ENCODE data around the gene HLA-DOA.

Gene HLA-DOA

DNA sequence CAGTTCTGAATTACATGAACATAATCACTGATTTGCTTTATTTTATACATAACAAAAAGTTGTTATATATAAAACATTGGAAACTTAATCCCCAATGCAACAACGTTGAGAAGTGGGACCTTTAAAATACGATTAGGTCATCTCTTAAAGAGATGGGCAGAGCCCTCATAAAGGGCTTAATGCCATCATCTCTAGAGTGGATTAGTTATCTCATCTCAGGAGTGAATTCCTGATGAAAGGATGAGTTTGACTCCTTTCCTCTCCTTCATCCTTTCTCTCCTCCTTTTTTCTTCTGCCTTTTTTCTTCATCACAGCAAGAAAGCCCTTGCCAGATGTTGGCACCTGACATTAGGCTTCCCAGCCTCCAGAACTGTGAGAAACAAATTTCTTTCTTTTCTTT is 13.9 kb downstream of the HLA-DOA start:
- 28% methylated on average over 2 of the region's 2 CpGs for WGBS
- Histone ChIP-seq H4K91ac (ENCODE audit: low read length) (no peak overlapping the region), H2BK5ac (ENCODE audit: low read depth, low read length, poor library complexity, severe bottlenecking) (no peak overlapping the region), H2BK12ac (ENCODE audit: low read length in 2 of 2) (no peak overlapping the region), H2BK15ac (ENCODE audit: low read depth, poor library complexity, severe bottlenecking) (no peak overlapping the region), H3K4me2 (ENCODE audit: low read length, poor library complexity, severe bottlenecking) (no peak overlapping the region), H3K18ac (ENCODE audit: low read depth in 1 of 2, low read length in 2 of 2) (no peak overlapping the region), H3K79me1 (replicated peaks; ENCODE audit: low read length, poor library complexity, severe bottlenecking) (no peaks in the 10 kb centered on the region), H3K23ac (ENCODE audit: low read length in 2 of 2) (no peak overlapping the region), H3K9me3 (ENCODE audit: control insufficient read depth, low read length) (no peaks in the 10 kb centered on the region), H3K14ac (ENCODE audit: low read length in 2 of 2) (no peak overlapping the region), H2BK120ac (ENCODE audit: low read depth, low read length) (no peak overlapping the region), H3K4me3 (ENCODE audit: insufficient read depth in 1 of 2, low read depth in 1 of 2, low read length in 2 of 2) (no peak overlapping the region), H3K27me3 (ENCODE audit: control insufficient read depth in 1 of 2, insufficient read depth in 1 of 2, low read length in 2 of 2) (peaks cover 16 to 17% of the 10 kb centered on the region in 2 experiments), H2AFZ (ENCODE audit: low read depth, low read length) (no peak overlapping the region), H3K9ac (ENCODE audit: low read length) (no peak overlapping the region), H3K36me3 (ENCODE audit: control insufficient read depth in 1 of 2, insufficient read depth in 2 of 2, low read depth in 1 of 2, low read length in 2 of 2) (no peaks in the 10 kb centered on the region), H3K27ac (ENCODE audit: low read length, poor library complexity, severe bottlenecking) (no peak overlapping the region), H2AK5ac (ENCODE audit: low read length, severe bottlenecking) (no peak overlapping the region), H3K4ac (ENCODE audit: low read depth in 1 of 2, low read length in 2 of 2) (no peak overlapping the region), H3K4me1 (ENCODE audit: control insufficient read depth, insufficient read depth, low read depth, low read length) (no peaks in the 10 kb centered on the region), H4K8ac (ENCODE audit: low read length) (no peak overlapping the region)
- DNase-seq: no peak

DNA sequence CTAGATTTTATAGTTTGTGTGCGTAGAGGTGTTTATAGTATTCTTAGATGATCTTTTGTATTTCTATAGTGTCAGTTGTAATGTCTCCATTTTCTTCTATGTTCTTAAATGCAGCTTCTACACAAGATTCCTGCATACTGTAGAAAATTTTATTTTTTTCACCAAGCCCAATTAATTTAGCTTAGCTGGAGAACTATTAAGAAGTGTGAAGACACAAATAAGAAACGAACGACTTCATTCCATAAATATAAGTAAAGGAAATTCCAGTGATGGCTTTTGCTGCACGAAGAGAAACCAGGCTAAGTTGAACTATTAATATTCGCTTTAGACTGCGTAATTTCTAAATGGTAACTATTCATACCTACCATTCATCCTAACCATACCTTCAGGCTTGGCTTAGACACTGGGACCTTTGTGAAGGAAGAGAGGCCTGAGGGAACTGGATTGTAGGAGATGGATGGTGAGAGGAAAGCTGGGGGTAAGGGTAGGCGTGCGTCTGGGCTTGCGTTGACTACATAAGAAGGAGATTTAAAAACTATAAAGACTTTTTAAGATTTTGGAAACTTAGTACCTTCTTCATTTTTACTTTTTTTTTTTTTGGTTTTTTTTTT is 15.9 kb downstream of the HLA-DOA start:
- H2AK5ac ChIP-seq (ENCODE audit: low read length, severe bottlenecking): no peak overlapping the region
- H3K9ac ChIP-seq (ENCODE audit: low read length): no peak overlapping the region
- no peak overlapping the region for H2BK12ac ChIP-seq (ENCODE audit: low read length in 2 of 2)
- H3K4me2 ChIP-seq (ENCODE audit: low read length, poor library complexity, severe bottlenecking): no peak overlapping the region
- H3K14ac ChIP-seq (ENCODE audit: low read length in 2 of 2): no peak overlapping the region
- no peak overlapping the region for H2BK120ac ChIP-seq (ENCODE audit: low read depth, low read length)
- no peak overlapping the region for H3K18ac ChIP-seq (ENCODE audit: low read depth in 1 of 2, low read length in 2 of 2)
- H3K36me3 ChIP-seq (ENCODE audit: control insufficient read depth in 1 of 2, insufficient read depth in 2 of 2, low read depth in 1 of 2, low read length in 2 of 2): no peaks in the 10 kb centered on the region
- no peak overlapping the region for H3K4me3 ChIP-seq (ENCODE audit: insufficient read depth in 1 of 2, low read depth in 1 of 2, low read length in 2 of 2)
- H3K4me1 ChIP-seq (ENCODE audit: control insufficient read depth, insufficient read depth, low read depth, low read length): no peaks in the 10 kb centered on the region
- WGBS: 77% methylated on average over 5 of the region's 9 CpGs
- no peak overlapping the region for H2BK15ac ChIP-seq (ENCODE audit: low read depth, poor library complexity, severe bottlenecking)
- no peak overlapping the region for H3K23ac ChIP-seq (ENCODE audit: low read length in 2 of 2)
- no peak overlapping the region for H2BK5ac ChIP-seq (ENCODE audit: low read depth, low read length, poor library complexity, severe bottlenecking)
- DNase-seq: no peak
- H3K27me3 ChIP-seq (ENCODE audit: control insufficient read depth in 1 of 2, insufficient read depth in 1 of 2, low read length in 2 of 2): peaks cover 7 to 9% of the 10 kb centered on the region in 2 experiments
- H4K8ac ChIP-seq (ENCODE audit: low read length): no peak overlapping the region
- H2AFZ ChIP-seq (ENCODE audit: low read depth, low read length): no peak overlapping the region
- no peak overlapping the region for H4K91ac ChIP-seq (ENCODE audit: low read length)
- H3K9me3 ChIP-seq (ENCODE audit: control insufficient read depth, low read length): no peaks in the 10 kb centered on the region
- H3K4ac ChIP-seq (ENCODE audit: low read depth in 1 of 2, low read length in 2 of 2): no peak overlapping the region
- no peaks in the 10 kb centered on the region for H3K79me1 ChIP-seq (replicated peaks; ENCODE audit: low read length, poor library complexity, severe bottlenecking)
- H3K27ac ChIP-seq (ENCODE audit: low read length, poor library complexity, severe bottlenecking): no peak overlapping the region

DNA sequence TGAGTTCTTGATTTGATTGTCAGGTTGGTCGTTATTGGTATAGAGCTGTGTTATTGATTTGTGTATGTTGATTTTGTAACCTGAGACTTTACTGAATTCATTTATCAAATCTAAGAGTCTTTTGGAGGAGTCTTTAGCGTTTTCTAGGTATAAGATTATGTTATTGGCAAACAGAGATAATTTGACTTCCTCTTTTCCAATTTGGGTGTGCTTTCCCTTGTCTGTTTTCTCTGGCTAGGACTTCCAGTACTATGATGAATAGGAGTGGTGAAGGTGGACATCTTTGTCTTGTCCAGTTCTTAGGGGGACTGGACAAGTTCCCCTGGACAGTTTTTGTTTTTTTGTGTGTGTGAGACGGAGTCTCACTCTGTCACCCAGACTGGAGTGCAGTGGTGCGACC is 17.4 kb downstream of the HLA-DOA start:
- WGBS: 80% methylated on average over 3 of the region's 4 CpGs
- H3K27me3 ChIP-seq (ENCODE audit: control insufficient read depth in 1 of 2, insufficient read depth in 1 of 2, low read length in 2 of 2): peaks cover 9 to 12% of the 10 kb centered on the region in 2 experiments

DNA sequence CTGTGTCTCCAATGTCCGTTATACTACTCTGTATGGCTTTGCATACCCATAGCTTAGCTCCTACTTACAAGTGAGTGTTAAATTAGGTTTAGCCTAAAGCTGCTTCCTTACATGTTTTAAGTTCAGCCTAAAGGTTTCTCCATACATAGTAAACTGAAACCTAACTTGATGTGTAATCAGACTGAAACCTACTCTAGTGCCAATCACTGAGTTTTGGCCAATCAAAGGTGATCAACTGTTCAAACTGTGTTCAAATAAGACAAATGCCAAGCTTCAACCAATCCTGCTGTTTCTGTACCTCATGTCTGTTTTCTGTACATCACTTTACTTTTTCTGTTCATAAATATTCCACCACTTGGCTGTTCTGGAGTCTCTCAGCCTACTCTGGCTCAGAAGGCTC is 20.0 kb downstream of the HLA-DOA start:
- Histone ChIP-seq H3K23ac (ENCODE audit: low read length in 2 of 2) (no peak overlapping the region), H3K9ac (ENCODE audit: low read length) (no peak overlapping the region), H2BK5ac (ENCODE audit: low read depth, low read length, poor library complexity, severe bottlenecking) (no peak overlapping the region), H3K4me3 (ENCODE audit: insufficient read depth in 1 of 2, low read depth in 1 of 2, low read length in 2 of 2) (no peak overlapping the region), H2BK120ac (ENCODE audit: low read depth, low read length) (no peak overlapping the region), H3K4me2 (ENCODE audit: low read length, poor library complexity, severe bottlenecking) (no peak overlapping the region), H3K9me3 (ENCODE audit: control insufficient read depth, low read length) (no peaks in the 10 kb centered on the region), H3K4me1 (ENCODE audit: control insufficient read depth, insufficient read depth, low read depth, low read length) (no peaks in the 10 kb centered on the region), H2AFZ (ENCODE audit: low read depth, low read length) (no peak overlapping the region), H3K27me3 (ENCODE audit: control insufficient read depth in 1 of 2, insufficient read depth in 1 of 2, low read length in 2 of 2) (peaks cover 0 to 12% of the 10 kb centered on the region in 2 experiments), H3K36me3 (ENCODE audit: control insufficient read depth in 1 of 2, insufficient read depth in 2 of 2, low read depth in 1 of 2, low read length in 2 of 2) (peaks cover 0 to under 1% of the 10 kb centered on the region in 2 experiments), H4K91ac (ENCODE audit: low read length) (no peak overlapping the region), H3K27ac (ENCODE audit: low read length, poor library complexity, severe bottlenecking) (no peak overlapping the region), H3K79me1 (replicated peaks; ENCODE audit: low read length, poor library complexity, severe bottlenecking) (no peaks in the 10 kb centered on the region), H4K8ac (ENCODE audit: low read length) (no peak overlapping the region), H3K18ac (ENCODE audit: low read depth in 1 of 2, low read length in 2 of 2) (no peak overlapping the region), H2AK5ac (ENCODE audit: low read length, severe bottlenecking) (no peak overlapping the region), H3K14ac (ENCODE audit: low read length in 2 of 2) (no peak overlapping the region), H2BK15ac (ENCODE audit: low read depth, poor library complexity, severe bottlenecking) (no peak overlapping the region), H3K4ac (ENCODE audit: low read depth in 1 of 2, low read length in 2 of 2) (no peak overlapping the region), H2BK12ac (ENCODE audit: low read length in 2 of 2) (no peak overlapping the region)
- DNase-seq: no peak
- no CpG with 5 or more reads among the region's 1 CpG for WGBS

More for the DNA sequence above, 17.4 kb downstream of the HLA-DOA start:
- H3K9ac ChIP-seq (ENCODE audit: low read length): no peak overlapping the region
- H3K9me3 ChIP-seq (ENCODE audit: control insufficient read depth, low read length): no peaks in the 10 kb centered on the region
- no peak overlapping the region for H3K27ac ChIP-seq (ENCODE audit: low read length, poor library complexity, severe bottlenecking)
- no peak overlapping the region for H2AFZ ChIP-seq (ENCODE audit: low read depth, low read length)
- no peak overlapping the region for H4K8ac ChIP-seq (ENCODE audit: low read length)
- DNase-seq: no peak
- no peaks in the 10 kb centered on the region for H3K36me3 ChIP-seq (ENCODE audit: control insufficient read depth in 1 of 2, insufficient read depth in 2 of 2, low read depth in 1 of 2, low read length in 2 of 2)
- no peak overlapping the region for H3K14ac ChIP-seq (ENCODE audit: low read length in 2 of 2)
- no peaks in the 10 kb centered on the region for H3K79me1 ChIP-seq (replicated peaks; ENCODE audit: low read length, poor library complexity, severe bottlenecking)
- H4K91ac ChIP-seq (ENCODE audit: low read length): no peak overlapping the region
- no peak overlapping the region for H2BK120ac ChIP-seq (ENCODE audit: low read depth, low read length)
- H3K4me1 ChIP-seq (ENCODE audit: control insufficient read depth, insufficient read depth, low read depth, low read length): no peaks in the 10 kb centered on the region
- H3K4ac ChIP-seq (ENCODE audit: low read depth in 1 of 2, low read length in 2 of 2): no peak overlapping the region
- no peak overlapping the region for H2AK5ac ChIP-seq (ENCODE audit: low read length, severe bottlenecking)
- H2BK12ac ChIP-seq (ENCODE audit: low read length in 2 of 2): no peak overlapping the region
- H3K23ac ChIP-seq (ENCODE audit: low read length in 2 of 2): no peak overlapping the region
- H3K4me2 ChIP-seq (ENCODE audit: low read length, poor library complexity, severe bottlenecking): no peak overlapping the region
- no peak overlapping the region for H3K4me3 ChIP-seq (ENCODE audit: insufficient read depth in 1 of 2, low read depth in 1 of 2, low read length in 2 of 2)
- H3K18ac ChIP-seq (ENCODE audit: low read depth in 1 of 2, low read length in 2 of 2): no peak overlapping the region
- no peak overlapping the region for H2BK15ac ChIP-seq (ENCODE audit: low read depth, poor library complexity, severe bottlenecking)
- no peak overlapping the region for H2BK5ac ChIP-seq (ENCODE audit: low read depth, low read length, poor library complexity, severe bottlenecking)

All from mesenchymal stem cell (in vitro differentiated cells and primary cell).